ENCODE results near the gene RAB9B.
"Not testable (repeated sequence)": the region's sequence is repeated elsewhere in the genome, so short reads cannot be mapped to it uniquely, and the experiment has no call there.

The RAB9B gene

GRCh38 chrX:103831803-103832544 lies at the start of gene RAB9B:
Gene RAB9B (minus strand): TSS chrX:103832257. CDS start chrX:103825784, 6,473 bp downstream.
- DNase-seq = peak; percentile 9 to 62

- no peak for DNase-seq
Observed at GRCh38 chrX:103879339-103879738, 47.3 kb upstream of the RAB9B start.

GRCh38 chrX:103878466-103879122 lies 46.5 kb upstream of the RAB9B start:
- DNase-seq = no peak

GRCh38 chrX:103877571-103877970 lies 45.5 kb upstream of the RAB9B start:
- DNase-seq = no peak

GRCh38 chrX:103864886-103865534 lies 33.0 kb upstream of the RAB9B start:
- DNase-seq = no peak

DNA sequence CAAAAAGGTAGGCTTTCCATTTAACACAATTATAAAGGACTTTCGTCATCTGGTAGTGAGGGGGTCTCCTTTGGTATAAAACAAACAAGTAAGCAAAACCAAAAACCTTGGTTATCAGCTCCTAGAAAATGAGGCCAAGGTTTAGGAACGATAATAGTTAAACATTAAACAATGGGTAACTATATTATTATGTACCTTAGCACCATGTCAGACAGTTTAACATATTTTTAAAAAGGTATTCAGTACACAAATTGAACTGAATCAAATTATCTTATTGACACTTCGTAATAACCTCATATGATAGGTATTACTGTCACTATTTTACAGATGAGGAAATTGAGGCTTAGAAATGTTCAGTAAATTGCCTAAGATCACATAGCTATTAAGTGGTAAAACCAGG lies 32.1 kb upstream of the RAB9B start:
- DNase-seq = no peak

GRCh38 chrX:103861200-103861599 lies 29.1 kb upstream of the RAB9B start:
- DNase-seq = no peak

DNA sequence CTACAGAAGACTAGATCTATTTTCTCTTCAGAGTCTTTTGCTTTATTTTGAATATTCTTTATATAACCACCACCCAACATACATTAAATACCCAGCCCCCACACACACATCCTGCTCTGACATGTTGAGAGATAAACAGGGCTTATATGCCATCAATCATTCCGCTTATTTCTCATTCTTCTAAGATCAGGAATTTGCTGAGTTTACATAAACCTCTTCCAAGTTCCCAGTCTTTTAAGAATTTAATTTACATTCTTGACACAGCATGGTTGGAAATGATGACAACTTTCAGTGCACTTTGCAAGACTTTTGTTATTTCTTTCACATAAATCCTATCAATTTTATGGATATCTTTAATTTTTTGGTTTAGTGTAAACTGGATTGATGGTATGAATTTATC lies 17.5 kb upstream of the RAB9B start:
- DNase-seq = no peak

GRCh38 chrX:103847174-103847870 lies 15.3 kb upstream of the RAB9B start:
- no peak for DNase-seq

GRCh38 chrX:103846386-103846785 lies 14.3 kb upstream of the RAB9B start:
- DNase-seq = no peak

DNA sequence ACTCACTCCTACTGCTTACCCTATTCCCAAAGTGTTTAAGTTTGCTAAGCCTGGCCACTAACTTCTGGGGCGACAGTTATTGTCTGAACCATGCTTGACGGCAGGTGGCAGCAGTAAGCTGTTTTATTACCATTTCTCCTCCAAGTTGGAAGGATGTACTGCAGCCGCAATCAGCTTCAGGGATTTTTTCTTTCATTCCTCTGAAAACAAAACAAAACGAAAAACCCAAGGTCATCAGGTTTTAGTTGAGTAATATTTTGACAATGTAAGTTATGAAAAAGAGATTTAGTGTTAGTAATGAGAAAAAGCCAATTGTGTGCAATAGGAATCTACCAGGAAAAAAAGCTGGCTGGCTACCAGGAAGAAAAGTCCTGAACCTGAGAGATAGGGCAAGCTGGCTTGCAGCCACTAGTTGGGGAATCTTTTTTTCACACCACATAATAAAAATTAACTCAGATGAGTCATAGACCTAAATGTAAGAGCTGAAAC lies 13.2 kb upstream of the RAB9B start:
- peak; percentile 6 to 49 for DNase-seq

DNA sequence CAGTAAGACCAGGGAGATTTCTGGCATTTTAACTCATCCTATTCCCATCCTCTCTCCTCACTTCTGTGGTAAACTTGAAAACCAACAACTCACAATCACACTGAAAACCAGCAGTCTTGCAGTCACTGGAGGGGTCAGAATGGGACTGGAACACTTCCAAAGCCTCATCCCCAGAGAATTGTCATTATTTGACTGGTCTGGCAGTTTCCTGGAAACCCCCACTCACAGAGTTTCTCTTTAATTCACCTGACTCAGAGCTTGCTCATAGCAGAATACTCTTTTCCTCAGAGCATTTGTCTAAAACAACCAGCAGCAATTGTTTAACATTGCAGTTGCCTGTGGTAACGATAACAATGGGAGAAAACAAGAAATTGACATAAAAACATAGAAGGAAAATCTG lies 7.3 kb upstream of the RAB9B start:
- no peak for DNase-seq

- peak in 1 of 2 donors; percentile 70 for DNase-seq
Observed at GRCh38 chrX:103831342-103831802, 685 bp downstream of the RAB9B start.

- no peak for DNase-seq
Observed at GRCh38 chrX:103830848-103831247, 1.2 kb downstream of the RAB9B start.

GRCh38 chrX:103828529-103828928 lies 3.5 kb downstream of the RAB9B start:
- DNase-seq = no peak

GRCh38 chrX:103825881-103826280 lies 6.2 kb downstream of the RAB9B start:
- no peak for DNase-seq

DNA sequence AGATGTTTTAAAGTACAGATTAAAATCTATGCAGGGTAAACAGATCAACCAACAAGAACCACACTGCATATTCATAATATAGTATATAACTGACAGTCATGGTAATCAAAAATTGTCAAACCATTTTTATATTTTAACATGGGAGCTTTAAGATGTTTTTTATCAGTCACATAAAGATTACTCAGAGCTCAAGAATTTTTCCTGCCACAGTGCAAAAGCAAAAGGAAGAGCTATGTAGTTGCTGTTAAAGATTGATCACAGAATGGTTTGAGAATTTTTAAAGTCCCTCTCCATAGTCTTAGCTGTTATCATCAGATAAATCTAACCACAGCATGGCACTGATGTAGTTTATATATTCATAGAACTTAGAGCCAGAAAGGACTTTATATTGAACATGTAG lies 8.5 kb downstream of the RAB9B start:
- no peak for DNase-seq

DNA sequence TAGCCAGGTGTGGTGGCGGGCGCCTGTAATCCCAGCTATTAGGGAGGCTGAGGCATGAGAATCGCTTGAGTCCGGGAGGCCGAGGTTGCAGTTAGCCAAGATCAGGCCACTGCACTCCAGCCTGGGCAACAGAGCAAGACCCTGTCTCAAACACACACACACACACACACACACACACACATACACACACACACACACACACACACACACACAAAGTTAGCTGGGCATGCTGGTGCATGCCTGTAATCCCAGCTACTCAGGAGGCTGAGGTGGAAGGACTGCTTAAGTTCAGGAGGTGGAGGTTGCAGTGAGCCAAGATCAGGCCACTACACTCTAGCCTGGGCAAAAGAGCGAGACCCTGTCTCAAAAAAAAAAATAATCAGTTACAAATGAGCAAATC lies 11.3 kb downstream of the RAB9B start:
- DNase-seq = not testable (repeated sequence)

- no peak for DNase-seq
Observed at GRCh38 chrX:103818842-103819619, 13.0 kb downstream of the RAB9B start.

DNA sequence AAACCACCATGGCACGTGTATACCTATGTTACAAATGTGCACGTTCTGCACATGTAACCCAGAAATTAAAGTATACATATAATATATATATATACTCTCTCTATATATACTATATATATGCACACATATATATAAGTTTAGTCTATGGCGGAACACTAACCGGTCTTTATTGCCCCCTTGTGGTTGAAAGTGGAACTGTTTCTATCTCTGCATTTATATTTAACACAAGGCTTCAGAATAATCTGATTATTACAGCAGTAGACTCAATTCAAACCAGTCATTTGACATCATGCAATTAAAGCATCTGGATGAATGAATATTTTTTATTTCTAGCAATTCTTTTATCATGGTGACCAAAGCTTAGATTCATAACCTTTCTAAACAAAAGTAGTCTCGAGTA lies 14.6 kb downstream of the RAB9B start:
- peak in 1 of 2 donors; percentile 65 for DNase-seq

DNA sequence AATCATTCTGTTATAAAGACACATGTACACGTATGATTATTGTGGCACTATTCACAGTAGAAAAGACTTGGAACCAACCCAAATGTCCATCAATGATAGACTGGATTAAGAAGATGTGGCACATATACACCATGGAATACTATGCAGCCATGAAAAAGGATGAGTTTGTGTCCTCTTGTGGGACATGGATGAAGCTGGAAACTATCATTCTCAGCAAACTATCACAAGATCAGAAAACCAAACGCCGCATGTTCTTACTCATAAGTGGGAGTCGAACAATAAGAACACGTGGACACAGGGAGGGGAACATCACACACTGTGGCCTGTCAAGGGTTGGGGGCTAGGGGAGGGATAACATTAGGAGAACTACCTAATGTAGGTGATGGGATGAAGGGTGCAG lies 15.0 kb downstream of the RAB9B start:
- not testable (repeated sequence) for DNase-seq

- no peak for DNase-seq
Observed at GRCh38 chrX:103811858-103812257, 20.2 kb downstream of the RAB9B start.

All from CD4-positive, alpha-beta T cell treated with Interferon alpha-2 for 1 hour (primary cell).